ENCODE measurements around the gene VIPR2. TPM values are rescaled to one million over a fixed set of nuclear protein-coding genes. Genes with fewer than 3 reads are reported as not detected.
A peak's percentile ranks its signal among the peaks of the same experiment; 100 is the strongest.

The VIPR2 gene
- total RNA-seq, 6 experiments from 2014 or later = 0.15 to 0.51 (median 0.26) TPM; not detected in 2

DNA sequence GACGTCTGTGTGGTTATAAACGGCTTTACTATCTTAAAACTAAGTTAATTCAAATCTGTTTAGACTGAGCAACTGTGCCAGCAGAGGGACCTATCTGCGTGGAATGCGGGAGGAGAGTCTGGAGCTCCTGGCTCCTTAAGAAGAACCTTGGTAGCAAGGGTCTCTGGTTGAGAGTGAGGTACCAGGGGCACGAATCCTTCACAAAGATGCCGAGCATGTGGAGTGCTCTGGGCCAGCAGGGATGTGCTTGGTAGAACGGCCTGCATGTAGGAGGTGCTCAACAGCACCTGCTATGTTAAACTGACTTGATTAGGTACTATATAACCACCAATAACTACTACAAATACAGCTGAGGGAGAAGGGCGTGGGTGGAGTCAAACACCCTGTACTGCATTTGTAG lies 102.6 kb downstream of the VIPR2 start:
- Histone ChIP-seq H3K36me3 (no peaks in the 10 kb centered on the region), H3K4me3 (no peak overlapping the region), H3K27ac (no peak overlapping the region), H3K4me1 (no peaks in the 10 kb centered on the region), H3K27me3 (no peaks in the 10 kb centered on the region), H3K9me3 (no peaks in the 10 kb centered on the region)
- WGBS (ENCODE audit: insufficient coverage, low coverage, low lambda C conversion rate, missing lambda C conversion rate) = 53% methylated on average over 5 of the region's 8 CpGs
- ATAC-seq (no peak), DNase-seq (no peak)
- no peak for TF ChIP-seq POLR2A (IDR thresholded peaks at IDR 0.05)
- TF ChIP-seq, protein P1, sequence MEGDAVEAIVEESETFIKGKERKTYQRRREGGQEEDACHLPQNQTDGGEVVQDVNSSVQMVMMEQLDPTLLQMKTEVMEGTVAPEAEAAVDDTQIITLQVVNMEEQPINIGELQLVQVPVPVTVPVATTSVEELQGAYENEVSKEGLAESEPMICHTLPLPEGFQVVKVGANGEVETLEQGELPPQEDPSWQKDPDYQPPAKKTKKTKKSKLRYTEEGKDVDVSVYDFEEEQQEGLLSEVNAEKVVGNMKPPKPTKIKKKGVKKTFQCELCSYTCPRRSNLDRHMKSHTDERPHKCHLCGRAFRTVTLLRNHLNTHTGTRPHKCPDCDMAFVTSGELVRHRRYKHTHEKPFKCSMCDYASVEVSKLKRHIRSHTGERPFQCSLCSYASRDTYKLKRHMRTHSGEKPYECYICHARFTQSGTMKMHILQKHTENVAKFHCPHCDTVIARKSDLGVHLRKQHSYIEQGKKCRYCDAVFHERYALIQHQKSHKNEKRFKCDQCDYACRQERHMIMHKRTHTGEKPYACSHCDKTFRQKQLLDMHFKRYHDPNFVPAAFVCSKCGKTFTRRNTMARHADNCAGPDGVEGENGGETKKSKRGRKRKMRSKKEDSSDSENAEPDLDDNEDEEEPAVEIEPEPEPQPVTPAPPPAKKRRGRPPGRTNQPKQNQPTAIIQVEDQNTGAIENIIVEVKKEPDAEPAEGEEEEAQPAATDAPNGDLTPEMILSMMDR (IDR thresholded peaks at IDR 0.05) = no peak
- intact Hi-C loops (cut with DNase I) = no loop called here

DNA sequence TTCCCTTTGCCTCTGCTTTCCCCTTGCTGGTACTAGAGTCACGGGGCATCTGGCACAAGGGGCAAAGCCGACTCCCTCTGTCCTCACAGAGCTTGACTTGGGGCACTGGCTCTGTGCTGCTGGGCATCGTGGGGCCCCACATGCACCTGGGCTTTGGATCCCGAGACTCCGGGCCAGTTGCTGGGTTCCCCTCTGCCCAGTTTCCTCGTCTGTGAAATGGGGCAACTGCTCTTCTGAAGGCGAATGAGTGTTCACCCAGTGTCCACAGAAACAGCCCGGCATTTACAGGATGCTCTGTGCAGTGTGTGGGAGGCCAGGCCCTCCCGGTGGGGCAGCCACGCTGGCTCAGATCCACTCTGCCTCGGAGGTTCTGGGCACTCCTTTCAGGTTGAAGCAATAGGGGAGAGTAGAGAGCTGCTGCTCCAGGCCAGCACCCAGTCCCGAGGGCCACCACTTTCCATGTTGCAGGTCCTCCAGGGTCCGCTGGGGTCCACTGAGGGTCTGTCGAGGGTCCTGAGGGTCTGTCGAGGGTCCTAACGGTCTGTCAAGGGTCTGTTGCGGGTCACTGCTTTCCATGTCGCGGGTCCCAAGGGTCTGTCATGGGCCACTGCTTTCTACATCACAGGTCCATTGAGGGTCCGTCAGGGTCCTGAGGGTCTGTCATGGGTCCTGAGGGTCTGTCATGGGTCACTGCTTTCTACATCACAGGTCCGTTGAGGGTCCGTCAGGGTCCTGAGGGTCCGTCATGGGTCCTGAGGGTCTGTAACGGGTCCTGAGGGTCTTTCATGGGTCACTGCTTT lies 103.6 kb downstream of the VIPR2 start:
- peak in 1 of 4 donors; percentile 20 for ATAC-seq
- DNase-seq = peak in 1 of 3 donors; percentile 37
- H3K27me3 ChIP-seq = no peaks in the 10 kb centered on the region
- H3K36me3 ChIP-seq = no peaks in the 10 kb centered on the region
- no peaks in the 10 kb centered on the region for H3K9me3 ChIP-seq
- 58% methylated on average over 3 of the region's 24 CpGs for WGBS (ENCODE audit: insufficient coverage, low coverage, low lambda C conversion rate, missing lambda C conversion rate)
- TF ChIP-seq, protein P1 (IDR thresholded peaks at IDR 0.05) = no peak
- TF ChIP-seq POLR2A (IDR thresholded peaks at IDR 0.05) = no peak
- H3K27ac ChIP-seq = no peak overlapping the region
- intact Hi-C loops (cut with DNase I) = no loop called here
- H3K4me3 ChIP-seq = no peak overlapping the region
- H3K4me1 ChIP-seq = no peaks in the 10 kb centered on the region

DNA sequence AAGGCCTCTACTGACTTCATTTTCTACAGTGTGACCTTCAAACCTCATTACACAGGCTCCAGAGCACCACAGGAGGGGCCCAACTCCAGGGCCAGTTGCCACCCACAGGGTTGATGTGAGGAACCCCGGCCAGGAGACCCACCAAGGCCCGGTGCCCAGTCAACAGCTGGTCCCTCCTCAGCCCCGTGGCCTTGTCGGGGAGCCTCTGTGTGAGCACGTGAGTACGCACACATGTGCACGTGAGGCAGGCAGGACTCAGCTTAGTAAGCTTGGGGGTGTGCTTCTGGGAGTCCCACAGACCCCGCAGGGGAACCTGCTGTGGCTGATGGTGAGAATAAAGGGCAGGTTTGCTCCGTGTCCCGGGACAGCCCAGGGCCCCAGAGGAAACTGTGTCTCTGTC lies 104.5 kb downstream of the VIPR2 start:
- Histone ChIP-seq H3K36me3 (no peaks in the 10 kb centered on the region), H3K4me3 (no peak overlapping the region), H3K27me3 (no peaks in the 10 kb centered on the region), H3K9me3 (no peaks in the 10 kb centered on the region), H3K4me1 (no peaks in the 10 kb centered on the region), H3K27ac (no peak overlapping the region)
- TF ChIP-seq POLR2A (IDR thresholded peaks at IDR 0.05) = no peak
- TF ChIP-seq, protein P1 (IDR thresholded peaks at IDR 0.05) = no peak
- ATAC-seq = no peak
- intact Hi-C loops (cut with DNase I) = no loop called here
- peak in 1 of 3 donors; percentile 33 for DNase-seq
- WGBS (ENCODE audit: insufficient coverage, low coverage, low lambda C conversion rate, missing lambda C conversion rate) = 86% methylated on average over 6 of the region's 10 CpGs

DNA sequence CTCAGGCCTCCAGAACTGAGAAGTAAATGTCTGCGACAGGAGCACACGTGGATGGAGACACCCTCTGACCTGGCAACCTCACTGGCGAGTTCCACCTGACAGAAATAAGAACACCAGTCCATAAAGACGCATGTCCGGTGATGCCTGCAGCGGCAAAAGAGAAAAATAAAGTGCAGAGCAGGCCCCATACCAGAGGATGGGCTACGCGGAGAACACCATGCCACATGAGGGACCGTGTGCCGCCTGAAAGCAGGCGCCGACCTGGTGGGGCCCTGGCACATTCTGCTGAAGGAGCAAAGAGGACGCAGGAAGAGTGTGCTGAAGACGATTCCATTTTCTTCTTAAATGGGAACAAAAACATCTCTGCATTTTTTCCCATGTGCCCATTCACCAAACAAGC lies 105.0 kb downstream of the VIPR2 start:
- no peak for TF ChIP-seq POLR2A (IDR thresholded peaks at IDR 0.05)
- TF ChIP-seq, protein P1 (IDR thresholded peaks at IDR 0.05) = no peak
- DNase-seq = peak in 1 of 3 donors; percentile 24

More for the DNA sequence above, 105.0 kb downstream of the VIPR2 start:
- no peak for ATAC-seq
- no peak overlapping the region for H3K27ac ChIP-seq
- no peaks in the 10 kb centered on the region for H3K27me3 ChIP-seq
- H3K4me3 ChIP-seq = no peak overlapping the region
- H3K4me1 ChIP-seq = no peaks in the 10 kb centered on the region
- 71% methylated on average over 9 of the region's 14 CpGs for WGBS (ENCODE audit: insufficient coverage, low coverage, low lambda C conversion rate, missing lambda C conversion rate)
- H3K9me3 ChIP-seq = no peaks in the 10 kb centered on the region
- H3K36me3 ChIP-seq = no peaks in the 10 kb centered on the region
- intact Hi-C loops (cut with DNase I) = no loop called here
